Aorta (tissue), 5 donors: ENCODE results near the gene C5. TPM values are rescaled to one million over a fixed set of nuclear protein-coding genes. Genes with fewer than 3 reads are reported as not detected.
"Not testable (repeated sequence)": the region's sequence is repeated elsewhere in the genome, so short reads cannot be mapped to it uniquely, and the experiment has no call there.

ENCODE experiments used
- ATAC-seq: fragments of 200-7000 bp; cut with Tn5 transposase; one replicate; pipeline ENCODE4 v1.9.1; 2022; ENCODE audit warnings: moderate library complexity; ENCODE audit not compliant: low FRiP score
- DNase-seq, 2 donors: peaks; one replicate each; pipeline ENCODE4 v3.0.0-alpha.2; 2020
- H3K27ac ChIP-seq, 2 donors: one replicate each; pipeline ENCODE4 v1.5.1; 2013; ENCODE audit warnings: low read length in 2 of 2, mild to moderate bottlenecking in 2 of 2, moderate library complexity in 2 of 2, control low read depth in 1 of 2, inconsistent platforms in 1 of 2, low read depth in 1 of 2
- H3K27me3 ChIP-seq, 2 donors: one replicate each; pipeline ENCODE4 v1.6.1; 2013; ENCODE audit warnings: control low read depth in 1 of 2, low read length in 1 of 2, mild to moderate bottlenecking in 1 of 2, moderate library complexity in 1 of 2; ENCODE audit not compliant: insufficient read depth in 2 of 2, control insufficient read depth in 1 of 2
- H3K36me3 ChIP-seq, 2 donors: one replicate each; pipeline ENCODE4 v1.6.1; 2013; ENCODE audit warnings: control low read depth in 1 of 2, low read length in 1 of 2, mild to moderate bottlenecking in 1 of 2; ENCODE audit not compliant: insufficient read depth in 2 of 2, control insufficient read depth in 1 of 2
- H3K4me1 ChIP-seq, 2 donors: one replicate each; pipeline ENCODE4 v1.6.1; 2013; ENCODE audit warnings: low read length in 2 of 2, control low read depth in 1 of 2, mild to moderate bottlenecking in 1 of 2, moderate library complexity in 1 of 2; ENCODE audit not compliant: insufficient read depth in 2 of 2, control insufficient read depth in 1 of 2
- H3K4me3 ChIP-seq, 2 donors: one replicate each; pipeline ENCODE4 v1.5.1; 2013; ENCODE audit warnings: low read length in 2 of 2, control low read depth in 1 of 2, mild to moderate bottlenecking in 1 of 2
- H3K9me3 ChIP-seq: one replicate; pipeline ENCODE4 v1.6.1; 2013; ENCODE audit warnings: mild to moderate bottlenecking, low read length; ENCODE audit not compliant: control insufficient read depth
- WGBS, 2 donors: extraction: QIAGEN DNeasy Blood & Tissue Kit; methylation state at CpG; one replicate each; pipeline ENCODE4 v1.1.7; 2013; 5-methylcytosine and 5-hydroxymethylcytosine counted together
- intact Hi-C, 2 donors: fragments of 100-400 bp; cut with DNase I; formaldehyde crosslinking; loops; one replicate each; pipeline versions ENCODE4 v1.14.2 to v1.15.0; 2022
- polyA plus RNA-seq, 2 donors: library from polyadenylated mRNA; stranded (reverse); fragments of 200-250 nt; gene quantifications; one replicate each; pipeline ENCODE4 v1.2.3, GENCODE V29; 2013
- total RNA-seq, 2 donors: library from RNA; stranded (reverse); fragmentation: NEBNext Ultra II Directional; extraction: Animal tissue kit (Norgen Biotek cat#: 25700); gene quantifications; one replicate each; pipeline ENCODE4 v1.2.1, GENCODE V29; 2021
- donor health status: healthy with polysubstance abuse.
- donor health status: Bipolar disorder and iron deficiency.
- donor health status: DM: no; HTN: no; CAD: no.
- donor health status: DM: no; HTN: no; CAD: no.
- donor health status: DM: yes; HTN: yes; CAD: no.

The C5 gene
- total and polyA plus RNA-seq, 4 donors: 5.4 to 13.0 (median 8.5) TPM

DNA sequence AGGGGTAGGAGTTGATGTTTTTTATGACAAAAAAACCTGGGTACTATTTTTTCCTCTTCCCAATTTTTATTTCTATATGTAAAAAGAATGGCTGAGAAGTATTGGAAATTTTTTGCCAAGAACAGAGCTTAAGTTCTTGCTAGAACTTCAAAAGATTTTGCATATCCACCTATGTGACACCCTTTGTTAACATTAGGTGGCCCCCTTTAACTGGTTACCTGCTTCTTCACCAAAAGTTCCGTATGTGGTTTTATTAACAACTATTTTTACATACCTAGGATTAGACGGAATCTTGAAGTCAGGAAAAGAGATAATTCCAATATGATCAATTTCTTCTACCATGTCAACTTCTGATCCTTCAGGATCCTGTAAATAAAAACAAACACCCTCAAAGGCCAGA is 15.5 kb downstream of the C5 start:
- Histone ChIP-seq H3K9me3 (no peaks in the 10 kb centered on the region), H3K4me1 (no peaks in the 10 kb centered on the region), H3K27ac (no peak overlapping the region), H3K27me3 (no peaks in the 10 kb centered on the region), H3K4me3 (no peak overlapping the region), H3K36me3 (peaks cover 0 to 2% of the 10 kb centered on the region in 2 donors)
- 81 to 86% methylated on average over 2 of the region's 2 CpGs for WGBS, 2 donors
- intact Hi-C loops: no loop called here
- DNase-seq (no peak), ATAC-seq (no peak)

DNA sequence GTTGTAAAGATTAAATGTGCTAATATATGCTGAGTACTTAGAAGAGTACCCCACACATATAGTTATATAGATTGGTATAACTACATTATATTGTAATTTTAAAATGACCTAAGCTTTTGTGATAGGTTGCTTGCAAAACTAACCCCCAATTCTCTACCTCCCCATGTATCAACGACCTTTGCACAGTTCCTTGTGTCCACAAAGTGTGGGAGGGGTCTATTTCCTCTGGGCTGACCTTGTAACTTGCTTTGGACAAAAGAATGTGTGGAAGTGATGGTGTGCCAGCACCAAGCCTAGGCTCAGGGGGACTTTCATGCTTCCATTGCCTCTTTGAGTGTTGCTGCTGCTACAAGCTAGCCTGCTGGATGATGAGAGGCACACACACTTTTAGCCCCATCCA is 20.6 kb downstream of the C5 start:
- Histone ChIP-seq H3K27ac (no peak overlapping the region), H3K9me3 (no peaks in the 10 kb centered on the region), H3K4me1 (no peaks in the 10 kb centered on the region), H3K4me3 (no peak overlapping the region), H3K36me3 (peaks cover 0 to 3% of the 10 kb centered on the region in 2 donors), H3K27me3 (no peaks in the 10 kb centered on the region)
- DNase-seq: no peak
- no peak for ATAC-seq
- 77 to 82% methylated on average over 1 of the region's 1 CpG for WGBS, 2 donors
- intact Hi-C loops: no loop called here

DNA sequence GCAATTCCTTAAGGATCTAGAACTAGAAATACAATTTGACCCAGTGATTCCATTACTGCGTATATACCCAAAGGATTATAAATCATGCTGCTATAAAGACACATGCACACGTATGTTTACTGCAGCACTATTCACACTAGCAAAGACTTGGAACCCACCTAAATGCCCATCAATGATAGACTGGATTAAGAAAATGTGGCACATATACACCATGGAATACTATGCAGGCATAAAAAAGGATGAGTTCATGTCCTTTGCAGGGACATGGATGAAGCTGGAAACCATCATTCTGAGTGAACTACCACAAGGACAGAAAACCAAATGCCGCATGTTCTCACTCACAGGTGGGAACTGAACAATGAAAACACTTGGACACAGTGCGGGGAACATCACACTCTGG is 21.8 kb downstream of the C5 start:
- H3K4me1 ChIP-seq, intact Hi-C loops, DNase-seq, ATAC-seq, H3K9me3 ChIP-seq, H3K36me3 ChIP-seq, H3K27ac ChIP-seq, H3K27me3 ChIP-seq, H3K4me3 ChIP-seq: not testable (repeated sequence)
- WGBS, 2 donors: 74 to 83% methylated on average over 4 of the region's 4 CpGs

DNA sequence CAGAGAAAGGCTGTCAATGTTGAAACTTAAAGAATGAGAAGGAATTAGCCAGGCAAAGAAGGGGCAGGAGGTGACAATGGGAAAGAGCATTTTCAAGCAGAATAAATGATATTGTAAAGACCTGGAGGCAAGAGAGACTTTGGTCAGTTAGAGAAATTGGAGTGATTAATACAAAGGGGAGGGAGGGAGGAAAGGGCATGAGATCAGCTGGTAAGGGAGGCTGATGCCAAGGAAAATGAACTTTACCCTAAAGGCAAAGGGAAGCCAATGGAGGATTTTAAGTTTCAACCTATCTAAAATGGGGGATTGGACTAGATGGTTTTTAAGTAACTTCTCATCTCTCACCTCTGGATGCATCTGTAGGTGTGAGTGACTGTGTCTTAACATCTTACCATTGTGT is 23.3 kb downstream of the C5 start:
- intact Hi-C loops: no loop called here
- DNase-seq: no peak
- H3K4me3 ChIP-seq: no peak overlapping the region
- H3K9me3 ChIP-seq: no peaks in the 10 kb centered on the region
- no peak overlapping the region for H3K27ac ChIP-seq
- H3K27me3 ChIP-seq: no peaks in the 10 kb centered on the region
- no peaks in the 10 kb centered on the region for H3K4me1 ChIP-seq
- ATAC-seq: no peak
- peaks cover 0 to 2% of the 10 kb centered on the region in 2 donors for H3K36me3 ChIP-seq

DNA sequence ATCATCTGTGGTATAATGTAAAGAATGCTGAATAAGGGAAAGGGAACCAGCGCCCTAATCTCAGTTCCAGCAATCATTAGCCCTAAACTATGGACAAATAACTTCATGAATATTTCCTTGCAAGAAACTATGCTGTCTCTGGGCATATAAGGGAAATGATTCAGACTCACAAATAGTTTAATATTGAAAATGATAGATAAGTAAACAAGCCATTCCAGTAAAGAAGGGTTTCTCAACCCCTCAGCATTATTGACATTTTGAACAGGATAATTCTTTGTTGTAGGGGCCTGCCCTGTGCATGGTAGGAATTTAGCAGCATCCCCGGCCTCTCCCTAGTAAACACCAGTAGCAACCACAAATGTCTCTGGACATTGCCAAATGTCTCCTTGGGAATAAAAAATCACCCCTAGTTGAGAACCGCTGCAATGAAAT is 23.8 kb downstream of the C5 start:
- 76 to 82% methylated on average over 3 of the region's 3 CpGs for whole genome bisulfite sequencing, 2 donors
- Histone ChIP-seq H3K9me3 (no peaks in the 10 kb centered on the region), H3K27ac (no peak overlapping the region), H3K4me1 (no peaks in the 10 kb centered on the region), H3K36me3 (peaks cover 0 to 2% of the 10 kb centered on the region in 2 donors), H3K4me3 (no peak overlapping the region), H3K27me3 (no peaks in the 10 kb centered on the region)
- DNase-seq (no peak), ATAC-seq (no peak)
- intact Hi-C loops: no loop called here

DNA sequence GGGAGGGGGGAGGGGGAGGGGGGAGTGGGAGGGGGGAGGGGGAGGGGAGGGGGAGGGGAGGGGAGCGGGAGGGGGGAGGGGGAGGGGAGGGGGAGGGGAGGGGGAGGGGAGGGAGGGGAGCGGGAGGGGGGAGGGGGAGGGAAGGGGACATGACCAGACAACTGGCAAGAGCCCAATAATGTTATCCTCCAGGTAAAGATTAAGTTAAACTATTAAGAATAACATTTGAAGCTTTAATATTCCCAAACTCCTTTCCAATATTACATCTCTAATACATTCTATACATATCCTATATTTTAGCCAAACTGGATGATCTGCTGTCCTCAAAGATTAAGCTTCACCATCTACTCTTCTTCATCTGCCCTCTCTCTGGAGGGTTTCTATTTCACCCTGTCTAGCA is 25.8 kb downstream of the C5 start:
- ATAC-seq (no peak), DNase-seq (no peak)
- H3K9me3 ChIP-seq: no peaks in the 10 kb centered on the region
- H3K27me3 ChIP-seq: no peaks in the 10 kb centered on the region
- intact Hi-C loops: no loop called here
- no peak overlapping the region for H3K4me3 ChIP-seq
- no peaks in the 10 kb centered on the region for H3K4me1 ChIP-seq
- WGBS, 2 donors: 100% methylated on average over 1 of the region's 2 CpGs; no CpG with 5 or more reads in 1 of the 2 donors
- peaks cover 0 to 2% of the 10 kb centered on the region in 2 donors for H3K36me3 ChIP-seq
- no peak overlapping the region for H3K27ac ChIP-seq

DNA sequence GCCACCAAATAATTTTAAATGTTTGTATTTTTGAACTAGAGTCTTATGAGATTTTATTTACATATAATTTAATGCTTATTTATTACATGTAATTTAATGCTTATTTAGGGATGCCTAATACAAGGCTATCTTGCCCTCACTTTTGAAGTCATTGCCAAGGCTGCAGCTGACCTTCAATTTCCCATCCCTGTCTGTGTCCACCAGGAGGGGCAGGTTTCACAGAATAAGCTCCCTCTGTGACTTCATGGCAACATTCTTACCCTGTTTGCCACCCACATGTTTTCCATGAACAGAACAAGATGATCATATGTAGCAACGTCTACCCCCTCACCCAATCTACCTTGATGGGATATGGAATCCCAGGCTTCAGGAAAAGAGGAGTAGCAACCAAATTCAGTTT is 27.0 kb downstream of the C5 start:
- ATAC-seq (no peak), DNase-seq (no peak)
- no peaks in the 10 kb centered on the region for H3K4me1 ChIP-seq
- H3K27me3 ChIP-seq: no peaks in the 10 kb centered on the region
- WGBS, 2 donors: 80 to 91% methylated on average over 1 of the region's 1 CpG
- H3K27ac ChIP-seq: no peak overlapping the region
- no peak overlapping the region for H3K4me3 ChIP-seq
- intact Hi-C loops: no loop called here
- peaks cover 0 to 2% of the 10 kb centered on the region in 2 donors for H3K36me3 ChIP-seq
- H3K9me3 ChIP-seq: no peaks in the 10 kb centered on the region

DNA sequence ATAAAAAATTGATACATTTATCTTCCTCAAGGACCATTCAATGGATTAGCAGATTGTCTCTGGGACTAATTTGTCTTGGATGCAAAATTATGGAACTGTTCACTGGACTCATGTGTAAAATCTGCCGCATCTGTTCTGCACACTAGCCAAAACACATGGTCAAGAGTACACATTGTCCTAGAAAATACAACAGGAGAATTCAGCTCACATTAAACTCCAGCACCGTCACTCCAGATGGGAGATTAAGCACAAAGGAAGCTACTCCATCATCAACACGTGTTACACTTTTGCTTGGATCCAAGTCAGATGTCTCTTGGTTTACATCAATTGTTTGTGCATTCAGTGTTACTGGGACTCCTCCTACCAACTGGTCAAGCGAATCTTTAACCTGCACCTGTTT is 28.8 kb downstream of the C5 start:
- Histone ChIP-seq H3K4me3 (no peak overlapping the region), H3K27me3 (no peaks in the 10 kb centered on the region), H3K4me1 (no peaks in the 10 kb centered on the region), H3K36me3 (peaks cover 0 to 2% of the 10 kb centered on the region in 2 donors), H3K27ac (no peak overlapping the region), H3K9me3 (no peaks in the 10 kb centered on the region)
- no peak for ATAC-seq
- intact Hi-C loops: no loop called here
- 76 to 78% methylated on average over 4 of the region's 4 CpGs for WGBS, 2 donors
- no peak for DNase-seq

DNA sequence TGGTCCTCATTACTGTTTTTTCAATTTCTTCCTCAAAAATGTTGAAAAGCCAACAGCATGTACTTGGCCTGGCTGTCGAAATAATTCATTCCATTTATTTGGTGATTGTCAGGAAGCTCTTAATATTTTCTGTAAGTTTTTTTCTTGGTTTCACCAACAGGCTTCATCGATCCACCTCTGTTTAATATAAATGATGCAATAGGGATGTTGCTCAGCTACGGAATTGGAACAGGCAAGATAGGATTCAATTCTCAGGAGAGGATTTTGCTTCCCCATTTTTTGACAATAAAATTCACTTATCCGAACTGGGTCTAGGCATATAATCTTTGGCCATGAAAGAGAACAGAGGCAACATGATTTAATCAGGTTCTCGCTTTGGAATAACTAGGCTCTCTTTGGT is 30.8 kb downstream of the C5 start:
- 78% methylated on average over 5 of the region's 5 CpGs for WGBS, 2 donors
- Histone ChIP-seq H3K36me3 (peaks cover 0 to 2% of the 10 kb centered on the region in 2 donors), H3K27me3 (no peaks in the 10 kb centered on the region), H3K27ac (no peak overlapping the region), H3K9me3 (no peaks in the 10 kb centered on the region), H3K4me1 (no peaks in the 10 kb centered on the region), H3K4me3 (no peak overlapping the region)
- no peak for ATAC-seq
- no peak for DNase-seq
- intact Hi-C loops: no loop called here
